Mammary epithelial cell (primary cell): ENCODE measurements around the gene ZBTB22.

Source experiments
- EZH2 ChIP-seq: IDR thresholded peaks from 2 replicates; pipeline ENCODE4 v1.6.1; 2012; ENCODE audit warnings: low read length, inconsistent platforms, borderline replicate concordance
- TF ChIP-seq, protein P1 (sequence below), 2 donors: IDR thresholded peaks in 1 of 2; conservative IDR thresholded peaks in 1 of 2; 2 replicates each; pipeline ENCODE4 v1.5.1; 2011 to 2012; ENCODE audit warnings: inconsistent platforms in 2 of 2, low read length in 2 of 2, mild to moderate bottlenecking in 2 of 2, control low read depth in 1 of 2, low read depth in 1 of 2; ENCODE audit not compliant: insufficient read depth in 1 of 2; ENCODE audit errors: extremely low read depth in 1 of 2

- TF ChIP-seq, protein P1, sequence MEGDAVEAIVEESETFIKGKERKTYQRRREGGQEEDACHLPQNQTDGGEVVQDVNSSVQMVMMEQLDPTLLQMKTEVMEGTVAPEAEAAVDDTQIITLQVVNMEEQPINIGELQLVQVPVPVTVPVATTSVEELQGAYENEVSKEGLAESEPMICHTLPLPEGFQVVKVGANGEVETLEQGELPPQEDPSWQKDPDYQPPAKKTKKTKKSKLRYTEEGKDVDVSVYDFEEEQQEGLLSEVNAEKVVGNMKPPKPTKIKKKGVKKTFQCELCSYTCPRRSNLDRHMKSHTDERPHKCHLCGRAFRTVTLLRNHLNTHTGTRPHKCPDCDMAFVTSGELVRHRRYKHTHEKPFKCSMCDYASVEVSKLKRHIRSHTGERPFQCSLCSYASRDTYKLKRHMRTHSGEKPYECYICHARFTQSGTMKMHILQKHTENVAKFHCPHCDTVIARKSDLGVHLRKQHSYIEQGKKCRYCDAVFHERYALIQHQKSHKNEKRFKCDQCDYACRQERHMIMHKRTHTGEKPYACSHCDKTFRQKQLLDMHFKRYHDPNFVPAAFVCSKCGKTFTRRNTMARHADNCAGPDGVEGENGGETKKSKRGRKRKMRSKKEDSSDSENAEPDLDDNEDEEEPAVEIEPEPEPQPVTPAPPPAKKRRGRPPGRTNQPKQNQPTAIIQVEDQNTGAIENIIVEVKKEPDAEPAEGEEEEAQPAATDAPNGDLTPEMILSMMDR (conservative IDR thresholded peaks at IDR 0.05 in 1 of 2, IDR thresholded peaks at IDR 0.05 in 1 of 2; ENCODE audit: extremely low read depth in 1 of 2, insufficient read depth in 1 of 2, low read depth in 1 of 2, low read length in 2 of 2) = no peak
- TF ChIP-seq EZH2 = no peak
Observed at GRCh38 chr6:33277663-33278391, 39.7 kb downstream of the ZBTB22 start.
